HepG2 (cell line): ENCODE measurements around the gene SPRYD4. TPM values are rescaled to one million over a fixed set of nuclear protein-coding genes. Genes with fewer than 3 reads are reported as not detected.
"Not testable (repeated sequence)": the region's sequence is repeated elsewhere in the genome, so short reads cannot be mapped to it uniquely, and the experiment has no call there.

ENCODE experiments used
- ATAC-seq: fragments of 200-7000 bp; cut with Tn5 transposase; 3 replicates; pipeline ENCODE4 v1.9.1; 2020; ENCODE audit warnings: mild to moderate bottlenecking, moderate library complexity
- BruUV-seq: library from RNA; stranded (reverse); fragments of 400-500 nt; replicated peaks from 2 replicates; lab custom pipeline; 2021; lab: Mats Ljungman, UMichigan
- CTCF ChIA-PET: fragments of 300-600 bp; formaldehyde crosslinking; extraction: SDS; loops from one replicate; lab custom pipeline; 2021; ENCODE audit warnings: low total read pairs, inconsistent platforms, low intra/inter-chr PET ratio; lab: Yijun Ruan, JAX
- POLR2A ChIA-PET: fragments of 350-600 bp; sonication (Branson Sonifier 250); formaldehyde crosslinking; loops from one replicate; lab custom pipeline; 2020; ENCODE audit warnings: antibody characterized with exemption, inconsistent platforms; lab: Yijun Ruan, JAX
- DNase-seq: peaks from one replicate; pipeline ENCODE4 v3.0.0-alpha.2; 2015; ENCODE audit warnings: low spot score
- FAIRE-seq: peaks from 3 replicates; lab custom pipeline; 2011; peaks lifted over from hg19 to GRCh38; lab: Jason Lieb, UNC
- H2AFZ ChIP-seq: one replicate; pipeline ENCODE4 v1.6.1; 2011; ENCODE audit warnings: low read length, inconsistent platforms
- H3K27ac ChIP-seq: fragments of 300-600 bp; 3 replicates; pipeline ENCODE4 v1.8.0; 2011; ENCODE audit warnings: mixed run types, mild to moderate bottlenecking, mixed read lengths, low read length, inconsistent platforms; ENCODE audit not compliant: insufficient read depth; ENCODE audit errors: extremely low read length
- H3K27me3 ChIP-seq, 2 experiments: fragments of 200-600 bp in 1 of 2; 2 replicates in 1 of 2; 3 replicates in 1 of 2; pipeline versions ENCODE4 v1.6.0 to v1.8.0; 2011; ENCODE audit warnings: low read length in 2 of 2, mild to moderate bottlenecking in 2 of 2, moderate library complexity in 2 of 2, inconsistent platforms in 1 of 2; ENCODE audit not compliant: insufficient read depth in 2 of 2, control insufficient read depth in 1 of 2
- H3K36me3 ChIP-seq, 2 experiments: fragments of 200-600 bp in 1 of 2; replicated peaks in 1 of 2; 2 replicates in 1 of 2; 3 replicates in 1 of 2; pipeline versions ENCODE4 v1.5.1 to v1.8.0; 2011; ENCODE audit warnings: low read length in 2 of 2, inconsistent platforms in 1 of 2; ENCODE audit not compliant: insufficient read depth in 2 of 2, control insufficient read depth in 1 of 2
- H3K4me1 ChIP-seq: 2 replicates; pipeline ENCODE4 v1.5.1; 2012; ENCODE audit warnings: low read length, inconsistent platforms; ENCODE audit not compliant: insufficient read depth
- H3K4me2 ChIP-seq: 2 replicates; pipeline ENCODE4 v1.6.0; 2011; ENCODE audit warnings: low read depth, low read length, inconsistent platforms
- H3K4me3 ChIP-seq, 3 experiments: fragments of 200-600 bp in 1 of 3; sonication (generic), shearing (Covaris generic) in 1 of 3; replicated peaks in 1 of 3; 2 replicates each; pipeline ENCODE4 v1.5.1; 2011 to 2016; ENCODE audit warnings: low read length in 3 of 3, inconsistent platforms in 2 of 3, low read depth in 2 of 3, mild to moderate bottlenecking in 2 of 3, control low read depth in 1 of 3, mixed read lengths in 1 of 3; ENCODE audit not compliant: insufficient read depth in 1 of 3
- H3K79me2 ChIP-seq: one replicate; pipeline ENCODE4 v1.6.1; 2011; ENCODE audit warnings: low read length, inconsistent platforms; ENCODE audit not compliant: insufficient read depth
- H3K9ac ChIP-seq: 2 replicates; pipeline ENCODE4 v1.6.0; 2011; ENCODE audit warnings: mild to moderate bottlenecking, low read depth, low read length, inconsistent platforms; ENCODE audit not compliant: insufficient read depth
- H3K9me3 ChIP-seq: 2 replicates; pipeline ENCODE4 v1.5.1; 2012; ENCODE audit warnings: mild to moderate bottlenecking, low read length
- H4K20me1 ChIP-seq: 2 replicates; pipeline ENCODE4 v1.6.0; 2011; ENCODE audit warnings: inconsistent platforms, mild to moderate bottlenecking, low read length, moderate library complexity; ENCODE audit not compliant: insufficient read depth
- IRF2 ChIP-seq: IDR thresholded peaks from 2 replicates; pipeline ENCODE4 v1.6.1; 2018; ENCODE audit warnings: missing genetic modification reagents, missing compliant biosample characterization
- MEIS2 ChIP-seq: sonication (generic); formaldehyde crosslinking; IDR thresholded peaks from 2 replicates; pipeline ENCODE4 v1.9.0; 2021; ENCODE audit warnings: mild to moderate bottlenecking, missing genetic modification reagents
- MZF1 ChIP-seq: sonication (generic); formaldehyde crosslinking; IDR thresholded peaks from 2 replicates; pipeline ENCODE4 v1.8.1; 2023; ENCODE audit warnings: mild to moderate bottlenecking, missing genetic modification reagents, borderline replicate concordance
- RELA ChIP-seq: sonication (generic); formaldehyde crosslinking; IDR thresholded peaks from 2 replicates; pipeline ENCODE4 v1.4.0; 2020; ENCODE audit warnings: missing genetic modification reagents
- ZNF773 ChIP-seq: sonication (generic); formaldehyde crosslinking; IDR thresholded peaks from 2 replicates; pipeline ENCODE4 v1.4.0; 2020; ENCODE audit warnings: missing genetic modification reagents, borderline replicate concordance
- WGBS: methylation state at CpG from one replicate; pipeline ENCODE4 v1.1.6; 2017; ENCODE audit warnings: low lambda C conversion rate; 5-methylcytosine and 5-hydroxymethylcytosine counted together
- in situ Hi-C: cut with HindIII; loops from 2 replicates; pipeline ENCODE4 v1.10.0; 2017; ENCODE audit warnings: low pct_unique_long_range_greater_than_20kb; ENCODE audit not compliant: extremely low pct_ligation_motif_present
- intact Hi-C: fragments of 100-400 bp; cut with micrococcal nuclease; formaldehyde crosslinking; loops from one replicate; pipeline ENCODE4 v1.10.0; 2022; ENCODE audit not compliant: unreplicated experiment
- polyA plus RNA-seq, 8 experiments: library from polyadenylated mRNA; depleted of rRNA in 3 of 8; stranded (reverse) in 7 of 8; unstranded in 1 of 8; fragments of >200 nt; fragmentation: Illumina TruSeq in 4 of 8; extraction: Trizol in 4 of 8; gene quantifications; 2 replicates each; pipeline versions ENCODE4 v1.2.1 to v1.2.3, GENCODE V29; 2011 to 2016; ENCODE audit warnings: low read depth in 4 of 8, missing spikeins in 1 of 8, mixed read lengths in 1 of 8; ENCODE audit not compliant: insufficient read depth in 1 of 8
- total RNA-seq, 5 experiments: library from RNA; depleted of rRNA; stranded (reverse); fragments of >200 nt; fragmentation: Illumina TruSeq; extraction: Trizol; gene quantifications; 2 replicates each; pipeline ENCODE4 v1.2.3, GENCODE V29; 2016; ENCODE audit warnings: low read depth in 1 of 5
- TF ChIP-seq, protein P1 (sequence below): sonication (generic); formaldehyde crosslinking; IDR thresholded peaks from 2 replicates; pipeline ENCODE4 v1.8.1; 2023; ENCODE audit warnings: mild to moderate bottlenecking, missing genetic modification reagents

The SPRYD4 gene
- total and polyA plus RNA-seq, 2 of the 13 experiments (the other 11 are each of a cell fraction or from before 2014, with no cell fraction given) = 3.9 to 4.5 TPM

DNA sequence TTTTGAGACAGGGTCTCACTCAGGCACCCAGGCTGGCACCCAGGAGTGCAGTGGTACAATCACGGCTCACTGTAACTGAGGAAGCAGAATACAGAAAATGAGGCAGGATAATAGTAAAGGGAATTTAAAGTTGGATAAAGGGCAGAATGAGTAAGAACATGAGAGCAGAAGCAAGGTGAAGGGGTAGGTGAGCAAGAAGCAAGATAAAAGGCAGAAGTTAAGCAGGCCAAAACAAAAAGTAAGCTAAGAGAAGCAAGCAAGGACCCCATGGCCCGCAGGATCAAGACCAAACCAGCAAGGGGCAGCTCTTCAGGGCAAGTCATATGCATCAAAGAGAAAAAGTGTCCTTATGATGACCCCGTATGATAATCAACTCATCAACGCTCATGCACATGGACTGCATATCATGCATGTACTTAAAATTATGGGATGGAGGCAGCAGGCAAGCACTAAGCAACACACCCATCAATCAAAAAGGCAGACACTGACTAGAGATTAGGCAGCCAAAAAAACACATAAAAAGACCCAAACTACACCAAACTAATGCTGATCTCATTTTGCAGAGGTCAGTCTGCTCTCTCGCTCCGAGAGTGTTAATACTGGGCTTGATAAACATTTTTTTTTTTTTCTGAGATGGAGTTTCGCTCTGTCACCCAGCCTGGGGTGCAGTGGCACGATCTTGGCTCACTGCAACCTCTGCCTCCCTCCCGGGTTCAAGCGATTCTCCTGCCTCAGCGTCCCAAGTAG is 30.8 kb upstream of the SPRYD4 start:
- intact Hi-C loops = no loop called here
- peaks cover 25% of the 10 kb centered on the region for H3K79me2 ChIP-seq
- TF ChIP-seq RELA (CRISPR knock-in tag) = no peak
- TF ChIP-seq ZNF773 (CRISPR knock-in tag) = no peak
- TF ChIP-seq, protein P1, sequence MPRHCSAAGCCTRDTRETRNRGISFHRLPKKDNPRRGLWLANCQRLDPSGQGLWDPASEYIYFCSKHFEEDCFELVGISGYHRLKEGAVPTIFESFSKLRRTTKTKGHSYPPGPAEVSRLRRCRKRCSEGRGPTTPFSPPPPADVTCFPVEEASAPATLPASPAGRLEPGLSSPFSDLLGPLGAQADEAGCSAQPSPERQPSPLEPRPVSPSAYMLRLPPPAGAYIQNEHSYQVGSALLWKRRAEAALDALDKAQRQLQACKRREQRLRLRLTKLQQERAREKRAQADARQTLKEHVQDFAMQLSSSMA (CRISPR knock-in tag) = no peak
- TF ChIP-seq IRF2 (CRISPR knock-in tag) = no peak
- no peak for TF ChIP-seq MEIS2
- no peak for TF ChIP-seq MZF1 (CRISPR knock-in tag)
- no peak for ATAC-seq
- H3K4me1 ChIP-seq = peaks cover 9% of the 10 kb centered on the region
- no peaks in the 10 kb centered on the region for H3K9me3 ChIP-seq
- ChIA-PET CTCF (no interaction called here), POLR2A (no interaction called here)
- H3K36me3 ChIP-seq = peaks cover 3 to 14% of the 10 kb centered on the region in 2 experiments; a peak in 3 of 5 replicates
- H3K27ac ChIP-seq = no peak overlapping the region
- DNase-seq = no peak
- BruUV-seq = no TSS peak
- no peak overlapping the region for H3K4me2 ChIP-seq
- no peaks in the 10 kb centered on the region for H3K27me3 ChIP-seq
- in situ Hi-C loops = no loop called here
- H3K9ac ChIP-seq = no peak overlapping the region
- no peaks in the 10 kb centered on the region for H4K20me1 ChIP-seq
- no peak overlapping the region for H3K4me3 ChIP-seq
- no peak overlapping the region for H2AFZ ChIP-seq
- no peak for FAIRE-seq
- WGBS = 97% methylated on average over 11 of the region's 11 CpGs

DNA sequence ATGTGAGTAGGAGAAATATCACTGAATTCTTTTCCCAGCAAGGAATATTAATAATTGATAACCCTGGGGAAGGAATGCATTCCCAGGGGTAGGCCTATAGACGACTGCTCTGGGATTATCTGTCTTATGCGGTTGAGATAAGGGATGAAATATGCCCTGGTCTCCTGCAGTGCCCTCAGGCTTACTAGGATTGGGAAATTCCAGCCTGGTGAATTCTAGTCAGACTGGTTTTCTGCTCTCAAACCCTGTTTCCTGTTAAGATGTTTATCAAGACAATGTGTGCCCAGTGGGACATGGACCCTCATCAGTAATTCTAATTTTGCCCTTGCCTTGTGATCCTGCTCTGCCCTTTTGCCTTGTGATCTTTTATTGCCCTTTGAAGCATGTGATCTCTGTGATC is 25.2 kb upstream of the SPRYD4 start:
- POLR2A ChIA-PET, intact Hi-C loops, H3K9ac ChIP-seq, DNase-seq, H3K27ac ChIP-seq, CTCF ChIA-PET, FAIRE-seq, H3K27me3 ChIP-seq, BruUV-seq, H2AFZ ChIP-seq, ATAC-seq, H4K20me1 ChIP-seq, in situ Hi-C loops, H3K36me3 ChIP-seq, H3K9me3 ChIP-seq, H3K4me2 ChIP-seq, H3K4me3 ChIP-seq: not testable (repeated sequence)
- WGBS = 93% methylated on average over 2 of the region's 2 CpGs
- H3K79me2 ChIP-seq = peaks cover 18% of the 10 kb centered on the region
- H3K4me1 ChIP-seq = peaks cover 19% of the 10 kb centered on the region
